DND-41 (cell line): ENCODE results near the gene MORN4.
A peak's percentile ranks its signal among the peaks of the same experiment; 100 is the strongest.

ENCODE experiments used
- ATAC-seq: fragments of 200-7000 bp; cut with Tn5 transposase; 3 replicates; pipeline ENCODE4 v1.9.1; 2021; ENCODE audit warnings: low read depth; ENCODE audit not compliant: insufficient read depth
- DNase-seq: peaks from one replicate; pipeline ENCODE4 v3.0.0-alpha.2; 2020
- H2AFZ ChIP-seq: 2 replicates; pipeline ENCODE4 v1.6.0; 2012; ENCODE audit warnings: low read depth, low read length
- H3K27ac ChIP-seq: 2 replicates; pipeline ENCODE4 v1.5.1; 2012; ENCODE audit warnings: low read length, inconsistent platforms
- H3K27me3 ChIP-seq: fragments of 200-600 bp; sonication (generic); 2 replicates; pipeline ENCODE4 v1.6.0; 2012; ENCODE audit warnings: low read length, mild to moderate bottlenecking, inconsistent platforms; ENCODE audit not compliant: insufficient read depth, poor library complexity
- H3K36me3 ChIP-seq: 2 replicates; pipeline ENCODE4 v1.5.1; 2012; ENCODE audit warnings: low read length, inconsistent platforms; ENCODE audit not compliant: insufficient read depth
- H3K4me1 ChIP-seq: 2 replicates; pipeline ENCODE4 v1.5.1; 2012; ENCODE audit warnings: mild to moderate bottlenecking, low read length; ENCODE audit not compliant: insufficient read depth
- H3K4me2 ChIP-seq: 2 replicates; pipeline ENCODE4 v1.6.0; 2012; ENCODE audit warnings: mild to moderate bottlenecking, moderate library complexity, low read length, inconsistent platforms; ENCODE audit not compliant: insufficient read depth
- H3K4me3 ChIP-seq, 2 experiments: fragments of 200-600 bp in 1 of 2; shearing (Covaris generic) in 1 of 2; 2 replicates each; pipeline ENCODE4 v1.5.1; 2012 to 2016; ENCODE audit warnings: inconsistent platforms in 2 of 2, low read length in 2 of 2, mild to moderate bottlenecking in 2 of 2, low read depth in 1 of 2, moderate library complexity in 1 of 2
- H3K79me2 ChIP-seq: 2 replicates; pipeline ENCODE4 v1.6.0; 2012; ENCODE audit warnings: low read length, inconsistent platforms; ENCODE audit not compliant: insufficient read depth
- H3K9ac ChIP-seq: 2 replicates; pipeline ENCODE4 v1.6.0; 2012; ENCODE audit warnings: low read depth, mild to moderate bottlenecking, inconsistent platforms, low read length, moderate library complexity
- H3K9me3 ChIP-seq: 2 replicates; pipeline ENCODE4 v1.5.1; 2012; ENCODE audit warnings: low read length, moderate library complexity, mild to moderate bottlenecking, inconsistent platforms; ENCODE audit not compliant: insufficient read depth, severe bottlenecking
- H4K20me1 ChIP-seq: 2 replicates; pipeline ENCODE4 v1.6.0; 2012; ENCODE audit warnings: low read length; ENCODE audit not compliant: insufficient read depth
- EZH2 ChIP-seq: IDR thresholded peaks from 3 replicates; pipeline ENCODE4 v1.6.1; 2012; ENCODE audit warnings: borderline replicate concordance, low read depth, mild to moderate bottlenecking, moderate library complexity, low read length, inconsistent platforms; ENCODE audit not compliant: severe bottlenecking
- TF ChIP-seq, protein P1 (sequence below): IDR thresholded peaks from 2 replicates; pipeline ENCODE4 v1.5.1; 2012; ENCODE audit warnings: borderline replicate concordance, low read length, moderate library complexity, mild to moderate bottlenecking; ENCODE audit not compliant: poor library complexity, severe bottlenecking; ENCODE audit errors: extremely low read depth

The MORN4 gene

DNA sequence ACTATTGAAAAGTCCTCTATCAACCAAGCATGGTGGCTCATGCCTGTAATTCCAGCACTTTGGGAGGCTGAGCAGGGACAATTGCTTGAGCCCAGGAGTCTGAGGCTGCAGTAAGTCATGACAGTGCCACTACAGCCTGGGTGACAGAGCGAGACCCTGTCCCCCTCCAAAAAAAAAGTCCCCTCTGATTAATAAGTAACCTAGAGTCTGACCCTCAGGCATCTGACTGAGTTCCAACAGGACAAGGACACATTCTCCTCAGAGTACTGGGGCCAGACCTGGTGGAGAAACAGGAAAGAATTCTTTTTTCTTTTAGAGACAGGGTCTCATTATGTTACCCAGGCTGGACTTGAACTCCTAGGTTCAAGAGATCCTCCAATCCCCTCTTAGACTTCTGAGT, 10.0 kb downstream of the MORN4 start:
- no peaks in the 10 kb centered on the region for H3K36me3 ChIP-seq
- H3K27ac ChIP-seq: no peak overlapping the region
- no peaks in the 10 kb centered on the region for H3K79me2 ChIP-seq
- peaks cover 2% of the 10 kb centered on the region for H3K27me3 ChIP-seq
- no peaks in the 10 kb centered on the region for H3K9me3 ChIP-seq
- no peak overlapping the region for H3K9ac ChIP-seq
- H3K4me3 ChIP-seq: no peak overlapping the region
- no peak overlapping the region for H2AFZ ChIP-seq
- TF ChIP-seq, protein P1, sequence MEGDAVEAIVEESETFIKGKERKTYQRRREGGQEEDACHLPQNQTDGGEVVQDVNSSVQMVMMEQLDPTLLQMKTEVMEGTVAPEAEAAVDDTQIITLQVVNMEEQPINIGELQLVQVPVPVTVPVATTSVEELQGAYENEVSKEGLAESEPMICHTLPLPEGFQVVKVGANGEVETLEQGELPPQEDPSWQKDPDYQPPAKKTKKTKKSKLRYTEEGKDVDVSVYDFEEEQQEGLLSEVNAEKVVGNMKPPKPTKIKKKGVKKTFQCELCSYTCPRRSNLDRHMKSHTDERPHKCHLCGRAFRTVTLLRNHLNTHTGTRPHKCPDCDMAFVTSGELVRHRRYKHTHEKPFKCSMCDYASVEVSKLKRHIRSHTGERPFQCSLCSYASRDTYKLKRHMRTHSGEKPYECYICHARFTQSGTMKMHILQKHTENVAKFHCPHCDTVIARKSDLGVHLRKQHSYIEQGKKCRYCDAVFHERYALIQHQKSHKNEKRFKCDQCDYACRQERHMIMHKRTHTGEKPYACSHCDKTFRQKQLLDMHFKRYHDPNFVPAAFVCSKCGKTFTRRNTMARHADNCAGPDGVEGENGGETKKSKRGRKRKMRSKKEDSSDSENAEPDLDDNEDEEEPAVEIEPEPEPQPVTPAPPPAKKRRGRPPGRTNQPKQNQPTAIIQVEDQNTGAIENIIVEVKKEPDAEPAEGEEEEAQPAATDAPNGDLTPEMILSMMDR: no peak
- no peak for TF ChIP-seq EZH2
- ATAC-seq (no peak), DNase-seq (no peak)
- no peak overlapping the region for H3K4me2 ChIP-seq
- no peaks in the 10 kb centered on the region for H3K4me1 ChIP-seq
- H4K20me1 ChIP-seq: no peaks in the 10 kb centered on the region

- Histone ChIP-seq H3K36me3 (no peaks in the 10 kb centered on the region), H3K9me3 (no peaks in the 10 kb centered on the region), H3K27ac (no peak overlapping the region), H3K4me1 (no peaks in the 10 kb centered on the region), H3K9ac (no peak overlapping the region), H2AFZ (no peak overlapping the region), H3K4me3 (no peak overlapping the region), H3K27me3 (peaks cover 3% of the 10 kb centered on the region), H3K4me2 (no peak overlapping the region), H4K20me1 (no peaks in the 10 kb centered on the region), H3K79me2 (no peaks in the 10 kb centered on the region)
- ATAC-seq: no peak
- DNase-seq: no peak
- TF ChIP-seq, protein P1: no peak
- TF ChIP-seq EZH2: no peak
Observed at GRCh38 chr10:97618733-97619132, 14.6 kb downstream of the MORN4 start.

- DNase-seq: no peak
- Histone ChIP-seq H3K27ac (no peak overlapping the region), H3K4me1 (no peaks in the 10 kb centered on the region), H3K4me3 (no peak overlapping the region), H3K9me3 (no peaks in the 10 kb centered on the region), H3K9ac (no peak overlapping the region), H3K36me3 (no peaks in the 10 kb centered on the region), H3K27me3 (peaks cover 3% of the 10 kb centered on the region), H2AFZ (no peak overlapping the region), H3K79me2 (no peaks in the 10 kb centered on the region), H4K20me1 (no peaks in the 10 kb centered on the region), H3K4me2 (no peak overlapping the region)
- TF ChIP-seq EZH2: no peak
- TF ChIP-seq, protein P1: no peak
- ATAC-seq: no peak
Observed at GRCh38 chr10:97618285-97618684, 15.0 kb downstream of the MORN4 start.

- no peaks in the 10 kb centered on the region for H3K9me3 ChIP-seq
- peak; percentile 49; the same call in 1 of the 3 replicates for ATAC-seq
- H3K4me2 ChIP-seq: no peak overlapping the region
- no peaks in the 10 kb centered on the region for H3K36me3 ChIP-seq
- H3K27ac ChIP-seq: no peak overlapping the region
- TF ChIP-seq, protein P1: peak; percentile 40
- TF ChIP-seq EZH2: no peak
- H2AFZ ChIP-seq: no peak overlapping the region
- peaks cover 6% of the 10 kb centered on the region for H3K27me3 ChIP-seq
- H3K4me3 ChIP-seq: no peak overlapping the region
- H3K4me1 ChIP-seq: no peaks in the 10 kb centered on the region
- no peak for DNase-seq
- H4K20me1 ChIP-seq: no peaks in the 10 kb centered on the region
- no peaks in the 10 kb centered on the region for H3K79me2 ChIP-seq
- H3K9ac ChIP-seq: no peak overlapping the region
Observed at GRCh38 chr10:97612386-97612785, 20.9 kb downstream of the MORN4 start.
